Measurements from ENCODE around the gene GLB1L3.

DNA sequence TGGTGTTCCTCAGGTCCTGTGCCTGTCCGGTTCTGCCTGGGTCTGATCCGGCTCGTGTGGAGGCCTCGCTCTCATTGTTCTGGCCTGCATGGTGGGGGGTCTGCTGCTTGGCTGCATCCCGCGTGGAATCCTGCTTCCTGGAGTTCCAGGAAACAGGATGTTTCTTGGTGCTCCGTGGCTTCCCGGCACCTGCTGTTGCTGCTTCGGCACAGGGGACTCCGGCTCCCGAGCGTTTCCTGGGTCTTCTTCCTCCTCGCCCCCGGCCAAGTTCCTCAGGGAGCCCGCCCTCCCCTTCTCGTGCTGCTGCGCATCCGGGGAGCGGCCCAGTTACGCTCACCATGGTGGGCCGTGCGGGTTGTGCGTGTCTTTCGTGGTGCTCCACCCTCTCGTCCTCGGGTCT is 85.5 kb downstream of the GLB1L3 start:
- TF ChIP-seq, protein P1, sequence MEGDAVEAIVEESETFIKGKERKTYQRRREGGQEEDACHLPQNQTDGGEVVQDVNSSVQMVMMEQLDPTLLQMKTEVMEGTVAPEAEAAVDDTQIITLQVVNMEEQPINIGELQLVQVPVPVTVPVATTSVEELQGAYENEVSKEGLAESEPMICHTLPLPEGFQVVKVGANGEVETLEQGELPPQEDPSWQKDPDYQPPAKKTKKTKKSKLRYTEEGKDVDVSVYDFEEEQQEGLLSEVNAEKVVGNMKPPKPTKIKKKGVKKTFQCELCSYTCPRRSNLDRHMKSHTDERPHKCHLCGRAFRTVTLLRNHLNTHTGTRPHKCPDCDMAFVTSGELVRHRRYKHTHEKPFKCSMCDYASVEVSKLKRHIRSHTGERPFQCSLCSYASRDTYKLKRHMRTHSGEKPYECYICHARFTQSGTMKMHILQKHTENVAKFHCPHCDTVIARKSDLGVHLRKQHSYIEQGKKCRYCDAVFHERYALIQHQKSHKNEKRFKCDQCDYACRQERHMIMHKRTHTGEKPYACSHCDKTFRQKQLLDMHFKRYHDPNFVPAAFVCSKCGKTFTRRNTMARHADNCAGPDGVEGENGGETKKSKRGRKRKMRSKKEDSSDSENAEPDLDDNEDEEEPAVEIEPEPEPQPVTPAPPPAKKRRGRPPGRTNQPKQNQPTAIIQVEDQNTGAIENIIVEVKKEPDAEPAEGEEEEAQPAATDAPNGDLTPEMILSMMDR (IDR thresholded peaks at IDR 0.05): no peak
- TF ChIP-seq POLR2A (IDR thresholded peaks at IDR 0.05): no peak
